ENCODE measurements around the gene TBX21.

TBX21 gene

DNA sequence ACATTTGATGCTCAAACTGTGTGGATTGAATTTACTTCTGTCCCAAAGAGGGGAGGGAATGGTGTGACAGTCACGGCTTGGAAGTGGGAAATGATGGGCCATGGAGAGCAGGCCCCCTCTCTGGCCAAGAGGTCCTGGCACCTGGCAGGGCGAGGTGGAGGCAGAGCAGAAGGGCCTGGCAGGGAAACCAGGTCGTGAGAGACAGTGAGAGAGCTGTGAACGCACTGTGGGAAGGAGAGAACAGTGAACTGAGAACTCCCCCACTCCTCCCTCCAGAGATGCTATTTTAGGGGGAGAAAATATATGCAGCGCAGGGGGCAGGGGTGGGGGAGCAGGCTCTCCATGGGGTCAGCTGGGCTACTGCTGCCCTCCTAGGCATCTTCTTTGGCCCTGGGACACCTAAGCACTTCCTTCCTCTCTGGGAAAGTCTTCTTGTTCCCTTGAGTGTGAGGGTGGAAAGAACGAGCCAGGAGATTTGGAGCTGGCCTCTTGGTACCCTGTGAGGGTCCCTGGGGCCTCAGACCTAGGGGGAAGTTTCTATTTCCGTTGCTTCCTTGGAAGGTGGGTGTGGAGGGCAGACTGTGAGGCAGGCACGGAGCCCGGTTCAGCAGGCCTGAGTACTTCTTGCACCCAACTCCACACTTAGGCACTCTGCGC lies 17.2 kb upstream of the TBX21 start:
- Mint-ChIP-seq H3K36me3 (ENCODE audit: low read depth) (no peaks in the 10 kb centered on the region), H3K9me3 (no peaks in the 10 kb centered on the region), H3K27me3 (no peaks in the 10 kb centered on the region), H3K27ac (peak overlapping the region; percentile 83), H3K4me1 (peaks cover 98% of the 10 kb centered on the region), H3K4me3 (peak overlapping the region; percentile 79)
- no peak for DNase-seq
- no peak for ATAC-seq

DNA sequence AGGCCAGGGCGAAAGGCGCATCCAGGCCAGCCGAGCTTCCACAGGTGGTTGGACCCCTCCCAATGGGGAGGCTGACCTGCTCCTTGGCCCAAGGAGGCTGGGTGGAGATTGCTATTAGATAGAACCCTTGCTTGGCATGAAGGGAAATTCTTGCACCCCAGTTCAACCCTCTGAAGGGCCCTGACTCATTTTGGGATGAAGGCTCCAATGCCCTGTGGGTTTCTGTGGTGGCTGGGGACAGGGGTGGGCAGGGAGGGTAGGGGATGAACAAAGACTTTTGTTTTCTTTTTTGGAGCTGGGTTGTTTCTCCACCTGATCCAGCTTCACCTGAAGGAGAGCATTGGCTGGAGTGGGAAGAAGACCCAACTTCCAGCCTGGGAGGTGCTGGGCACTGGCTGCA lies 16.7 kb upstream of the TBX21 start:
- Mint-ChIP-seq H3K27me3 (no peaks in the 10 kb centered on the region), H3K36me3 (ENCODE audit: low read depth) (no peaks in the 10 kb centered on the region), H3K4me1 (peaks cover 97% of the 10 kb centered on the region), H3K27ac (peak overlapping the region; percentile 99), H3K4me3 (peak overlapping the region; percentile 79), H3K9me3 (no peaks in the 10 kb centered on the region)
- ATAC-seq (no peak), DNase-seq (no peak)

DNA sequence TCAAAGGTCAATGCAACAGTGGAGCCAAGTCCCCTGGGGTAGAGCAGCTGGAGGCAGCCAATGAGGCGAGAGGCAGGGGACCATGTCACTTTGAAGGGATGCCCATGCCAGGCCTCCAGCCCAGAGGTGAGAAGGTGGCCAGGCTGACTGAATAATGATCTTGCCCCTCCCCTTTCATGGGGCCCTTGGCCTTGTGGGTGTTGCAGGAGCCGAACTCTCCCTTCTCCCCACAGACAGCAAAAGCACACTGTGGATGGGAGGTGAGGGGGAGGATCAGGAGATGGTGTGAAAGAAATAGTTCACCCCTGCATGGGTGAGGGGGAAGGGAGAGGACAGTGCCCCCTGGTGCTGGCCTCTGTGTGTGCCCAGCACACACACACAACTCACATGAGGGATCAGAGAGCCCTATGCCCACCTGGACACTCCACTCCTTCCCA lies 15.8 kb upstream of the TBX21 start:
- Mint-ChIP-seq H3K36me3 (ENCODE audit: low read depth) (no peaks in the 10 kb centered on the region), H3K9me3 (no peaks in the 10 kb centered on the region), H3K4me3 (peak overlapping the region; percentile 79), H3K27ac (peak overlapping the region; percentile 99), H3K4me1 (peaks cover 97% of the 10 kb centered on the region), H3K27me3 (no peaks in the 10 kb centered on the region)
- DNase-seq (peak; percentile 64), ATAC-seq (peak; percentile 7)

GRCh38 chr17:47717979-47718621 lies 14.9 kb upstream of the TBX21 start:
- Mint-ChIP-seq H3K36me3 (ENCODE audit: low read depth) (no peaks in the 10 kb centered on the region), H3K27ac (peak overlapping the region; percentile 99), H3K9me3 (no peaks in the 10 kb centered on the region), H3K4me3 (peak overlapping the region; percentile 79), H3K4me1 (peaks cover 97% of the 10 kb centered on the region), H3K27me3 (no peaks in the 10 kb centered on the region)
- no peak for DNase-seq
- peak; percentile 11 for ATAC-seq

- Mint-ChIP-seq H3K27ac (peak overlapping the region; percentile 99), H3K27me3 (no peaks in the 10 kb centered on the region), H3K4me1 (peaks cover 99% of the 10 kb centered on the region), H3K36me3 (ENCODE audit: low read depth) (no peaks in the 10 kb centered on the region), H3K4me3 (peak overlapping the region; percentile 79), H3K9me3 (no peaks in the 10 kb centered on the region)
- DNase-seq (no peak), ATAC-seq (no peak)
Observed at GRCh38 chr17:47718634-47719405, 14.2 kb upstream of the TBX21 start.

- Mint-ChIP-seq H3K9me3 (no peaks in the 10 kb centered on the region), H3K4me3 (peak overlapping the region; percentile 79), H3K4me1 (peaks cover 97% of the 10 kb centered on the region), H3K36me3 (ENCODE audit: low read depth) (no peaks in the 10 kb centered on the region), H3K27ac (peak overlapping the region; percentile 99), H3K27me3 (no peaks in the 10 kb centered on the region)
- DNase-seq (peak; percentile 83), ATAC-seq (peak; percentile 40)
Observed at GRCh38 chr17:47719411-47720152, 13.5 kb upstream of the TBX21 start.

- Mint-ChIP-seq H3K27ac (peak overlapping the region; percentile 99), H3K9me3 (no peaks in the 10 kb centered on the region), H3K4me3 (peak overlapping the region; percentile 79), H3K27me3 (no peaks in the 10 kb centered on the region), H3K4me1 (peaks cover 97% of the 10 kb centered on the region), H3K36me3 (ENCODE audit: low read depth) (no peaks in the 10 kb centered on the region)
- peak; percentile 15 for ATAC-seq
- peak; percentile 66 for DNase-seq
Observed at GRCh38 chr17:47720196-47720595, 12.8 kb upstream of the TBX21 start.

DNA sequence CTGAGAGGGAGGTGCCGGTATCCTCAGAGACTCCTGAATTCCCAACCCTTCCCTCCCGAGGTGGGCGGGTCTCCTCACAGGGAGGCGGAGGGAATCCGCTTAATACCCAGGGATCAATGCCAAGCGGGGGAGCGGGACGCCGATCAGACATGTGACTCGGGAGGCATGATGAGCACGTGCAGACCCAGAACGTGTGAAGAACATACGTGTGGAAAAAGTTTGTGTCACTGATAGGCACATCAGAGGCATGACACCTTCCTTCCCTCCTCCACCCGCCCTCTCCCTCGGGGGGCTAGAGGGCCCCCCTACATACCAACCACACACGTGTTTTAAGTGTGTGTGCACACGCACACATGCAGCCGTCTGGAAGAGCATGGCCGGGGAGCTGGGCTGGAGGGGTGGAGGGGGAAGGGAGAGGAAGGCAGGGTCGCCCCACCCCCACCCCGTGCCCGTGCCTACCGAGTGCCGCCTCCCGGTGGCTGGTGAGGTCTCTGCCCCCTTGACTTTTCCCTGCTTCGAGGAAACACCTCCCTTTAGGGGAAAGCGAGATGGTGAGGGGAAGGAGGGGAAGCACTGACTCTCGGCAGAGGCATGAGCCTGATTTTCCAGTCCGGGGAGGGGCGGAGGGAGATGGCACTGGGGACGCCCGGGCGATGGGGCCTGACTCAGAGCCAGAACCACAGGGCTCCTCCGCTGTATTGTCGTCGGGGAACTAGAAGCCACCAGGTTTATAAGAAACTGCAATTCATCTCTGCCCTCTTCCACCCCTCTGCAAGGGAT lies 12.1 kb upstream of the TBX21 start:
- peak overlapping the region; percentile 79 for H3K4me3 Mint-ChIP-seq
- DNase-seq (peak; percentile 97), ATAC-seq (peak; percentile 65)
- H3K4me1 Mint-ChIP-seq: peaks cover 95% of the 10 kb centered on the region
- H3K36me3 Mint-ChIP-seq (ENCODE audit: low read depth): no peaks in the 10 kb centered on the region
- peak overlapping the region; percentile 99 for H3K27ac Mint-ChIP-seq
- H3K27me3 Mint-ChIP-seq: no peaks in the 10 kb centered on the region
- H3K9me3 Mint-ChIP-seq: no peaks in the 10 kb centered on the region

DNA sequence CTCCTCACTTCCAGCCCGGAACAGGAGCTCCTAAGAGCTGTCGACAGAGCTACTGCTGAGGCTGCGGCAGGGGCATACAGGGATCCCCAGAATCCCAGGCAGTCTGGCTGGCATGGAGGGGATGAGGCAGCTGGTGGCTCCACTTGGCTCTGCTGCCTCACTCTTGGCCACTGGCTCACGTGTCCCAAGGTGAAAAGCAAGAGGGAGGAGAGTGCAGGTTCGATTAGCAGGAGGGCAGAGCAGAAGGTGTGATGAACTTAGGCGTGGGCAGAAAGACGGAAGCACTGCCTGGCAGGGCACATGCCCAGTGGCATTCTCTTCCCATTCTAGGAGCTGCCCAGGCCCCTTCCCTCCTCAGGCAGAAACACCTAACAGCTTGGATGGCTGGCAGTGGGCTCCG lies 11.3 kb upstream of the TBX21 start:
- Mint-ChIP-seq H3K27me3 (no peaks in the 10 kb centered on the region), H3K4me3 (peak overlapping the region; percentile 79), H3K9me3 (no peaks in the 10 kb centered on the region), H3K27ac (peak overlapping the region; percentile 99), H3K36me3 (ENCODE audit: low read depth) (no peaks in the 10 kb centered on the region), H3K4me1 (peaks cover 95% of the 10 kb centered on the region)
- DNase-seq: no peak
- no peak for ATAC-seq

GRCh38 chr17:47724705-47725104 lies 8.3 kb upstream of the TBX21 start:
- H3K36me3 Mint-ChIP-seq (ENCODE audit: low read depth): no peaks in the 10 kb centered on the region
- H3K4me3 Mint-ChIP-seq: no peak overlapping the region
- H3K27me3 Mint-ChIP-seq: no peaks in the 10 kb centered on the region
- H3K9me3 Mint-ChIP-seq: no peaks in the 10 kb centered on the region
- DNase-seq: no peak
- peak overlapping the region; percentile 35 for H3K27ac Mint-ChIP-seq
- H3K4me1 Mint-ChIP-seq: peaks cover 90% of the 10 kb centered on the region
- no peak for ATAC-seq

- peaks cover 90% of the 10 kb centered on the region for H3K4me1 Mint-ChIP-seq
- no peak overlapping the region for H3K27ac Mint-ChIP-seq
- no peaks in the 10 kb centered on the region for H3K27me3 Mint-ChIP-seq
- no peak overlapping the region for H3K4me3 Mint-ChIP-seq
- no peaks in the 10 kb centered on the region for H3K36me3 Mint-ChIP-seq (ENCODE audit: low read depth)
- DNase-seq: no peak
- H3K9me3 Mint-ChIP-seq: no peaks in the 10 kb centered on the region
- ATAC-seq: no peak
Observed at GRCh38 chr17:47725446-47726111, 7.5 kb upstream of the TBX21 start.

- H3K27ac Mint-ChIP-seq: peak overlapping the region; percentile 37
Observed at GRCh38 chr17:47726796-47727703, 6.0 kb upstream of the TBX21 start.

GRCh38 chr17:47727704-47728036 lies 5.4 kb upstream of the TBX21 start:
- Mint-ChIP-seq H3K36me3 (ENCODE audit: low read depth) (no peaks in the 10 kb centered on the region), H3K4me1 (peaks cover 90% of the 10 kb centered on the region), H3K27me3 (no peaks in the 10 kb centered on the region), H3K9me3 (no peaks in the 10 kb centered on the region), H3K27ac (no peak overlapping the region), H3K4me3 (no peak overlapping the region)
- no peak for ATAC-seq
- DNase-seq: no peak

More at GRCh38 chr17:47726796-47727703, 6.0 kb upstream of the TBX21 start:
- H3K9me3 Mint-ChIP-seq: no peaks in the 10 kb centered on the region
- H3K27me3 Mint-ChIP-seq: no peaks in the 10 kb centered on the region
- no peaks in the 10 kb centered on the region for H3K36me3 Mint-ChIP-seq (ENCODE audit: low read depth)
- ATAC-seq (no peak), DNase-seq (no peak)
- H3K4me3 Mint-ChIP-seq: no peak overlapping the region
- peaks cover 90% of the 10 kb centered on the region for H3K4me1 Mint-ChIP-seq
